Measurements from ENCODE around the gene UQCRC1. TPM values are rescaled to one million over a fixed set of nuclear protein-coding genes. Genes with fewer than 3 reads are reported as not detected.

The UQCRC1 gene
- total and polyA plus RNA-seq, 2 of the 8 experiments (the other 6 are each of a cell fraction or from before 2014, with no cell fraction given), result 310 to 720 TPM

- TF ChIP-seq CHD7 (IDR thresholded peaks at IDR 0.05; ENCODE audit: insufficient replicate concordance, low read length) (no peak), CTBP2 (IDR thresholded peaks at IDR 0.05; ENCODE audit: borderline replicate concordance, insufficient read depth, insufficient read length, low read length) (no peak), EGR1 (IDR thresholded peaks at IDR 0.05; ENCODE audit: borderline replicate concordance, low read depth, low read length) (no peak), BRCA1 (IDR thresholded peaks at IDR 0.05; ENCODE audit: low read depth, low read length) (no peak), USF2 (IDR thresholded peaks at IDR 0.05; ENCODE audit: low read length) (no peak), EZH2 (IDR thresholded peaks at IDR 0.05; ENCODE audit: low read depth, low read length, severe bottlenecking) (no peak), SAP30 (IDR thresholded peaks at IDR 0.05; ENCODE audit: insufficient read depth, insufficient replicate concordance, low read length) (no peak)
Measured at GRCh38 chr3:48591886-48592518, 17.4 kb downstream of the UQCRC1 start (continued).

All from H1 (cell line).